GM21576 (cell line): ENCODE results near the gene ASIC1.

Experiments used
- ATAC-seq: cut with Tn5 transposase; IDR thresholded peaks from one replicate; pipeline ENCODE4 v1.9.1; 2021; ENCODE audit warnings: mild to moderate bottlenecking, moderate library complexity; ENCODE audit not compliant: unreplicated experiment

ASIC1 gene

GRCh38 chr12:50059440-50060119 lies 2.2 kb downstream of the ASIC1 start:
- ATAC-seq = no peak

GRCh38 chr12:50060120-50060468 lies 2.7 kb downstream of the ASIC1 start:
- no peak for ATAC-seq

- ATAC-seq = no peak
Observed at GRCh38 chr12:50061171-50061570, 3.8 kb downstream of the ASIC1 start.

GRCh38 chr12:50061946-50062686 lies 4.7 kb downstream of the ASIC1 start:
- no peak for ATAC-seq

- ATAC-seq = no peak
Observed at GRCh38 chr12:50062728-50063460, 5.5 kb downstream of the ASIC1 start.

GRCh38 chr12:50065726-50066310 lies 8.4 kb downstream of the ASIC1 start:
- no peak for ATAC-seq

GRCh38 chr12:50066402-50066801 lies 9.0 kb downstream of the ASIC1 start:
- no peak for ATAC-seq

GRCh38 chr12:50069069-50069468 lies 11.7 kb downstream of the ASIC1 start:
- no peak for ATAC-seq

GRCh38 chr12:50069539-50069938 lies 12.1 kb downstream of the ASIC1 start:
- ATAC-seq = no peak

- no peak for ATAC-seq
Observed at GRCh38 chr12:50070314-50071060, 13.1 kb downstream of the ASIC1 start.

GRCh38 chr12:50072198-50072907 lies 15.0 kb downstream of the ASIC1 start:
- no peak for ATAC-seq

- ATAC-seq = no peak
Observed at GRCh38 chr12:50073206-50073605, 15.8 kb downstream of the ASIC1 start.

- ATAC-seq = no peak
Observed at GRCh38 chr12:50073712-50074111, 16.3 kb downstream of the ASIC1 start.

- peak; percentile 83 for ATAC-seq
Observed at GRCh38 chr12:50074936-50075807, 17.8 kb downstream of the ASIC1 start.

- no peak for ATAC-seq
Observed at GRCh38 chr12:50075808-50076170, 18.4 kb downstream of the ASIC1 start.

- no peak for ATAC-seq
Observed at GRCh38 chr12:50077099-50077498, 19.7 kb downstream of the ASIC1 start.

GRCh38 chr12:50078281-50078680 lies 20.9 kb downstream of the ASIC1 start:
- no peak for ATAC-seq

- no peak for ATAC-seq
Observed at GRCh38 chr12:50079771-50080170, 22.4 kb downstream of the ASIC1 start.

- no peak for ATAC-seq
Observed at GRCh38 chr12:50081096-50081808, 23.9 kb downstream of the ASIC1 start.
